ENCODE measurements around the gene CLUH. TPM values are rescaled to one million over a fixed set of nuclear protein-coding genes. Genes with fewer than 3 reads are reported as not detected.

Gene CLUH
- total RNA-seq, 2 donors from 2014 or later, result 55.5 to 61.8 TPM

GRCh38 chr17:2705888-2706795, 5.4 kb downstream of the CLUH start:
- H3K27ac Mint-ChIP-seq, result no peak overlapping the region
- peaks cover 29% of the 10 kb centered on the region for H3K4me1 Mint-ChIP-seq
- WGBS, 2 experiments (ENCODE audit: insufficient coverage in 1 of 2, insufficient read length in 1 of 2), result 92 to 99% methylated on average over 13 to 25 of the region's 25 CpGs
- Histone ChIP-seq H3K27me3 (ENCODE audit: control insufficient read depth, insufficient read depth, low read length, poor library complexity, severe bottlenecking) (no peaks in the 10 kb centered on the region), H3K27ac (ENCODE audit: low read depth, low read length) (no peak overlapping the region), H3K4me1 (ENCODE audit: control insufficient read depth, insufficient read depth, low read length) (peaks cover 10% of the 10 kb centered on the region), H3K4me3 (ENCODE audit: low read length) (no peak overlapping the region), H3K9ac (ENCODE audit: extremely low read depth, low read length, poor library complexity, severe bottlenecking) (no peak overlapping the region), H3K9me3 (ENCODE audit: control insufficient read depth, low read length) (no peaks in the 10 kb centered on the region), H3K36me3 (ENCODE audit: control insufficient read depth, insufficient read depth, low read length) (peaks cover 7% of the 10 kb centered on the region)
- H3K9me3 Mint-ChIP-seq, result no peaks in the 10 kb centered on the region
- TF ChIP-seq CTCF (conservative IDR thresholded peaks at IDR 0.05), result no peak
- peaks cover 3% of the 10 kb centered on the region for H3K27me3 Mint-ChIP-seq (ENCODE audit: insufficient read depth)
- no peak overlapping the region for H3K4me3 Mint-ChIP-seq
- DNase-seq, result no peak
- peaks cover 11% of the 10 kb centered on the region for H3K36me3 Mint-ChIP-seq (ENCODE audit: low read depth)

GRCh38 chr17:2705263-2705662, 6.3 kb downstream of the CLUH start:
- no peak overlapping the region for H3K4me3 Mint-ChIP-seq
- Histone ChIP-seq H3K36me3 (ENCODE audit: control insufficient read depth, insufficient read depth, low read length) (peaks cover 7% of the 10 kb centered on the region), H3K4me1 (ENCODE audit: control insufficient read depth, insufficient read depth, low read length) (peaks cover 10% of the 10 kb centered on the region), H3K27ac (ENCODE audit: low read depth, low read length) (no peak overlapping the region), H3K4me3 (ENCODE audit: low read length) (no peak overlapping the region), H3K9me3 (ENCODE audit: control insufficient read depth, low read length) (no peaks in the 10 kb centered on the region), H3K9ac (ENCODE audit: extremely low read depth, low read length, poor library complexity, severe bottlenecking) (no peak overlapping the region), H3K27me3 (ENCODE audit: control insufficient read depth, insufficient read depth, low read length, poor library complexity, severe bottlenecking) (no peaks in the 10 kb centered on the region)
- H3K9me3 Mint-ChIP-seq, result no peaks in the 10 kb centered on the region
- no peaks in the 10 kb centered on the region for H3K27me3 Mint-ChIP-seq (ENCODE audit: insufficient read depth)
- WGBS, 2 experiments (ENCODE audit: insufficient coverage in 1 of 2, insufficient read length in 1 of 2), result 68 to 84% methylated on average over 5 to 7 of the region's 7 CpGs
- peak; percentile 55 for DNase-seq
- H3K27ac Mint-ChIP-seq, result peak overlapping the region; percentile 31
- peaks cover 13% of the 10 kb centered on the region for H3K36me3 Mint-ChIP-seq (ENCODE audit: low read depth)
- peaks cover 23% of the 10 kb centered on the region for H3K4me1 Mint-ChIP-seq
- no peak for TF ChIP-seq CTCF (conservative IDR thresholded peaks at IDR 0.05)

- Mint-ChIP-seq H3K27ac (no peak overlapping the region), H3K36me3 (ENCODE audit: low read depth) (peaks cover 17% of the 10 kb centered on the region), H3K4me3 (no peak overlapping the region), H3K4me1 (peaks cover 19% of the 10 kb centered on the region), H3K27me3 (ENCODE audit: insufficient read depth) (no peaks in the 10 kb centered on the region), H3K9me3 (no peaks in the 10 kb centered on the region)
- Histone ChIP-seq H3K4me3 (ENCODE audit: low read length) (no peak overlapping the region), H3K9ac (ENCODE audit: extremely low read depth, low read length, poor library complexity, severe bottlenecking) (no peak overlapping the region), H3K9me3 (ENCODE audit: control insufficient read depth, low read length) (no peaks in the 10 kb centered on the region), H3K27ac (ENCODE audit: low read depth, low read length) (no peak overlapping the region), H3K4me1 (ENCODE audit: control insufficient read depth, insufficient read depth, low read length) (peaks cover 10% of the 10 kb centered on the region), H3K36me3 (ENCODE audit: control insufficient read depth, insufficient read depth, low read length) (peaks cover 7% of the 10 kb centered on the region), H3K27me3 (ENCODE audit: control insufficient read depth, insufficient read depth, low read length, poor library complexity, severe bottlenecking) (no peaks in the 10 kb centered on the region)
- no peak for TF ChIP-seq CTCF (conservative IDR thresholded peaks at IDR 0.05)
- WGBS, 2 experiments (ENCODE audit: insufficient coverage in 1 of 2, insufficient read length in 1 of 2), result 76 to 80% methylated on average over 4 of the region's 4 CpGs
- DNase-seq, result peak; percentile 48
Measured at GRCh38 chr17:2704890-2705248, 6.7 kb downstream of the CLUH start.

Measured in endodermal cell (in vitro differentiated cells).